Measurements from ENCODE around the gene C22orf39. TPM values are rescaled to one million over a fixed set of nuclear protein-coding genes. Genes with fewer than 3 reads are reported as not detected.

Gene C22orf39
- total RNA-seq, 1 experiment from 2014 or later: 26.5 TPM

DNA sequence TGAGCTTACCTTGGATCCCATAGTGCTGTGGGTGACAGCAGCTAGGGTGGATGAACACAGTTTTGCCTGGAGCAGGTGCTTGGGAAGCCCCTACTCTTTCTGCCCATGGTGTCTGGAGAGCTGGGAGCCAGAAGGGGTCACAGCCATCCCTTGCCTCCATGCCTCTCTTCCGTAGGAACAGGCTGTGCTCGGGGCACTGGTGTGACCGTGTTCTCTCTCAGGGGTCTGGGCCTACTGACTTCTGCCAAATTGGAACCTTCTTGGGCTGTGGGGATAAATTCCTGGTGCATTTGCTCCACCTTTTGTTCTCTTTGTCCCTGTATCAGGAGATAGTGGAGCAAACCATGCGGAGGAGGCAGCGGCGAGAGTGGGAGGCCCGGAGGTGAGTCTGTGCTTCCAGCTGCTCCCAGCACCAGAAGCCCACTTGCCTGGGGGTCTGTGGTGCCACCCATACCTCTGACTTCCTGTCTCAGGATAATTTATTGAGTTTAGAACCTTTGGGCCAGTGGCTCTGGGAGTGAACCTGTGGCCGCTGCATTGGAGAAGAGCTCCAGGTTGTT is 46.6 kb upstream of the C22orf39 start:
- Mint-ChIP-seq H3K27me3 (ENCODE audit: low read depth) (no peaks in the 10 kb centered on the region), H3K9me3 (no peaks in the 10 kb centered on the region), H3K27ac (no peak overlapping the region), H3K36me3 (peaks cover 35% of the 10 kb centered on the region), H3K4me1 (no peaks in the 10 kb centered on the region), H3K4me3 (no peak overlapping the region)
- TF ChIP-seq, protein P1, sequence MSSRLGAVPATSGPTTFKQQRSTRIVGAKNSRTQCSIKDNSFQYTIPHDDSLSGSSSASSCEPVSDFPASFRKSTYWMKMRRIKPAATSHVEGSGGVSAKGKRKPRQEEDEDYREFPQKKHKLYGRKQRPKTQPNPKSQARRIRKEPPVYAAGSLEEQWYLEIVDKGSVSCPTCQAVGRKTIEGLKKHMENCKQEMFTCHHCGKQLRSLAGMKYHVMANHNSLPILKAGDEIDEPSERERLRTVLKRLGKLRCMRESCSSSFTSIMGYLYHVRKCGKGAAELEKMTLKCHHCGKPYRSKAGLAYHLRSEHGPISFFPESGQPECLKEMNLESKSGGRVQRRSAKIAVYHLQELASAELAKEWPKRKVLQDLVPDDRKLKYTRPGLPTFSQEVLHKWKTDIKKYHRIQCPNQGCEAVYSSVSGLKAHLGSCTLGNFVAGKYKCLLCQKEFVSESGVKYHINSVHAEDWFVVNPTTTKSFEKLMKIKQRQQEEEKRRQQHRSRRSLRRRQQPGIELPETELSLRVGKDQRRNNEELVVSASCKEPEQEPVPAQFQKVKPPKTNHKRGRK (CRISPR knock-in tag; IDR thresholded peaks at IDR 0.05; ENCODE audit: borderline replicate concordance): no peak
- TF ChIP-seq, protein P2, sequence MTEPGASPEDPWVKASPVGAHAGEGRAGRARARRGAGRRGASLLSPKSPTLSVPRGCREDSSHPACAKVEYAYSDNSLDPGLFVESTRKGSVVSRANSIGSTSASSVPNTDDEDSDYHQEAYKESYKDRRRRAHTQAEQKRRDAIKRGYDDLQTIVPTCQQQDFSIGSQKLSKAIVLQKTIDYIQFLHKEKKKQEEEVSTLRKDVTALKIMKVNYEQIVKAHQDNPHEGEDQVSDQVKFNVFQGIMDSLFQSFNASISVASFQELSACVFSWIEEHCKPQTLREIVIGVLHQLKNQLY (CRISPR knock-in tag; IDR thresholded peaks at IDR 0.05): no peak
- no peak for TF ChIP-seq ZBTB21 (CRISPR knock-in tag; IDR thresholded peaks at IDR 0.05; ENCODE audit: borderline replicate concordance)
- TF ChIP-seq, protein P3, sequence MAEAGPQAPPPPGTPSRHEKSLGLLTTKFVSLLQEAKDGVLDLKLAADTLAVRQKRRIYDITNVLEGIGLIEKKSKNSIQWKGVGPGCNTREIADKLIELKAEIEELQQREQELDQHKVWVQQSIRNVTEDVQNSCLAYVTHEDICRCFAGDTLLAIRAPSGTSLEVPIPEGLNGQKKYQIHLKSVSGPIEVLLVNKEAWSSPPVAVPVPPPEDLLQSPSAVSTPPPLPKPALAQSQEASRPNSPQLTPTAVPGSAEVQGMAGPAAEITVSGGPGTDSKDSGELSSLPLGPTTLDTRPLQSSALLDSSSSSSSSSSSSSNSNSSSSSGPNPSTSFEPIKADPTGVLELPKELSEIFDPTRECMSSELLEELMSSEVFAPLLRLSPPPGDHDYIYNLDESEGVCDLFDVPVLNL (CRISPR knock-in tag; IDR thresholded peaks at IDR 0.05; ENCODE audit: borderline replicate concordance, low read depth): no peak
- no peak for TF ChIP-seq TEAD1 (CRISPR knock-in tag; IDR thresholded peaks at IDR 0.05)
- TF ChIP-seq, protein P4, sequence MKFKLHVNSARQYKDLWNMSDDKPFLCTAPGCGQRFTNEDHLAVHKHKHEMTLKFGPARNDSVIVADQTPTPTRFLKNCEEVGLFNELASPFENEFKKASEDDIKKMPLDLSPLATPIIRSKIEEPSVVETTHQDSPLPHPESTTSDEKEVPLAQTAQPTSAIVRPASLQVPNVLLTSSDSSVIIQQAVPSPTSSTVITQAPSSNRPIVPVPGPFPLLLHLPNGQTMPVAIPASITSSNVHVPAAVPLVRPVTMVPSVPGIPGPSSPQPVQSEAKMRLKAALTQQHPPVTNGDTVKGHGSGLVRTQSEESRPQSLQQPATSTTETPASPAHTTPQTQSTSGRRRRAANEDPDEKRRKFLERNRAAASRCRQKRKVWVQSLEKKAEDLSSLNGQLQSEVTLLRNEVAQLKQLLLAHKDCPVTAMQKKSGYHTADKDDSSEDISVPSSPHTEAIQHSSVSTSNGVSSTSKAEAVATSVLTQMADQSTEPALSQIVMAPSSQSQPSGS (CRISPR knock-in tag; IDR thresholded peaks at IDR 0.05; ENCODE audit: borderline replicate concordance, low read depth): no peak
- no peak for TF ChIP-seq GRHL2 (CRISPR knock-in tag; IDR thresholded peaks at IDR 0.05; ENCODE audit: insufficient replicate concordance, severe bottlenecking)
- TF ChIP-seq ZNF138 (CRISPR knock-in tag; conservative IDR thresholded peaks at IDR 0.05): no peak
- TF ChIP-seq, protein P5, sequence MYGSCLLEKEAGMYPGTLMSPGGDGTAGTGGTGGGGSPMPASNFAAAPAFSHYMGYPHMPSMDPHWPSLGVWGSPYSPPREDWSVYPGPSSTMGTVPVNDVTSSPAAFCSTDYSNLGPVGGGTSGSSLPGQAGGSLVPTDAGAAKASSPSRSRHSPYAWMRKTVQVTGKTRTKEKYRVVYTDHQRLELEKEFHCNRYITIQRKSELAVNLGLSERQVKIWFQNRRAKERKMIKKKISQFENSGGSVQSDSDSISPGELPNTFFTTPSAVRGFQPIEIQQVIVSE (CRISPR knock-in tag; IDR thresholded peaks at IDR 0.05; ENCODE audit: borderline replicate concordance): no peak
- DNase-seq (ENCODE audit: low spot score): no peak
- ChIA-PET CTCF (interaction anchor here (0.5 to 3.4 kb wide), 3 partner anchors 14 to 390 kb away, joined by 3 to 39 read pairs (median 3); partner anchors contain the start of gene CDC45), POLR2A (no interaction called here)
- no peak for ATAC-seq

DNA sequence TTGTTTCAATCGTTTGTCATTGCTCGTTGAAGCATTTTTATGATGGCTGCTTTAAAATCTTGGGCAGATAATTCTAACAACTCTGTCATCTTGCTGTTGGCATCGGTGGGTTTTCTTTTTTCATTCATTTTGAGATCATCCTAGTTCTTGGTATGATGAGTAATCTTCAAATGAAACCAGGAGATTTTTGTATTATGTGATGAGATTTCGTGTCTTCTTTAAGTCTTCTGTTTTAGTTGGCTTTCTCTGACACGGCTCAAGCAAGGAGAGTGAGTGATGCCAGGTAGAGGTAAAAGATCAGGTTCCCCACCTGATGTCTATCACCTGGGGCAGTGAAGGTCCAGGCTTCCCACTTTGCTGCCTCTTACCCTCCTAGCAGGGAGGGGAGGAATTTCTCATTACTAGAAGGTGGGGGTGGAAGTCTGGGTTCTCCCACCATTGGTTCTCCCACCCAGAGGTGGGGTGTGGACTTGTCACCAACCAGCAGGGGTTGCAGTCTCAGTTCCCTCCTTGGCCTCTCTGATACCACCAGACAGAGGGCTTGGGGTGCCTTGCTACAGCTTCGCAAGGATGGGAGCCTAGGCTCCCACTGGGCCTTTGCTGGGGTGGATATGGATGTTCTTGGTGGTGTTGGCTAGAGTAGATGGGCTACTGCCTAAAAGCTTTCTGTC is 45.1 kb upstream of the C22orf39 start:
- POLR2A ChIA-PET: no interaction called here
- Mint-ChIP-seq H3K4me1 (no peaks in the 10 kb centered on the region), H3K27me3 (ENCODE audit: low read depth) (no peaks in the 10 kb centered on the region), H3K36me3 (peaks cover 43% of the 10 kb centered on the region), H3K9me3 (no peaks in the 10 kb centered on the region), H3K4me3 (no peak overlapping the region), H3K27ac (no peak overlapping the region)
- no peak for DNase-seq (ENCODE audit: low spot score)
- ATAC-seq: no peak
- CTCF ChIA-PET: no interaction called here
- TF ChIP-seq EMX1 (CRISPR knock-in tag; IDR thresholded peaks at IDR 0.05): no peak
- no peak for TF ChIP-seq ATF1 (CRISPR knock-in tag; IDR thresholded peaks at IDR 0.05)
- TF ChIP-seq ESRRA (CRISPR knock-in tag; IDR thresholded peaks at IDR 0.05; ENCODE audit: borderline replicate concordance): no peak
- no peak for TF ChIP-seq NR2C2 (CRISPR knock-in tag; IDR thresholded peaks at IDR 0.05)
- TF ChIP-seq, protein P6, sequence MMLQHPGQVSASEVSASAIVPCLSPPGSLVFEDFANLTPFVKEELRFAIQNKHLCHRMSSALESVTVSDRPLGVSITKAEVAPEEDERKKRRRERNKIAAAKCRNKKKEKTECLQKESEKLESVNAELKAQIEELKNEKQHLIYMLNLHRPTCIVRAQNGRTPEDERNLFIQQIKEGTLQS (CRISPR knock-in tag; conservative IDR thresholded peaks at IDR 0.05): no peak
- TF ChIP-seq ZNF232 (CRISPR knock-in tag; IDR thresholded peaks at IDR 0.05): no peak
- no peak for TF ChIP-seq ETV6 (CRISPR knock-in tag; IDR thresholded peaks at IDR 0.05)
- TF ChIP-seq GABPB1 (CRISPR knock-in tag; IDR thresholded peaks at IDR 0.05): no peak
- TF ChIP-seq, protein P7, sequence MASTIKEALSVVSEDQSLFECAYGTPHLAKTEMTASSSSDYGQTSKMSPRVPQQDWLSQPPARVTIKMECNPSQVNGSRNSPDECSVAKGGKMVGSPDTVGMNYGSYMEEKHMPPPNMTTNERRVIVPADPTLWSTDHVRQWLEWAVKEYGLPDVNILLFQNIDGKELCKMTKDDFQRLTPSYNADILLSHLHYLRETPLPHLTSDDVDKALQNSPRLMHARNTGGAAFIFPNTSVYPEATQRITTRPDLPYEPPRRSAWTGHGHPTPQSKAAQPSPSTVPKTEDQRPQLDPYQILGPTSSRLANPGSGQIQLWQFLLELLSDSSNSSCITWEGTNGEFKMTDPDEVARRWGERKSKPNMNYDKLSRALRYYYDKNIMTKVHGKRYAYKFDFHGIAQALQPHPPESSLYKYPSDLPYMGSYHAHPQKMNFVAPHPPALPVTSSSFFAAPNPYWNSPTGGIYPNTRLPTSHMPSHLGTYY (CRISPR knock-in tag; IDR thresholded peaks at IDR 0.05): no peak
- TF ChIP-seq FOXK1 (CRISPR knock-in tag; IDR thresholded peaks at IDR 0.05): no peak
- no peak for TF ChIP-seq TEAD1 (CRISPR knock-in tag; IDR thresholded peaks at IDR 0.05)
- no peak for TF ChIP-seq NFYB (CRISPR knock-in tag; conservative IDR thresholded peaks at IDR 0.05; ENCODE audit: low read depth)
- TF ChIP-seq, protein P8, sequence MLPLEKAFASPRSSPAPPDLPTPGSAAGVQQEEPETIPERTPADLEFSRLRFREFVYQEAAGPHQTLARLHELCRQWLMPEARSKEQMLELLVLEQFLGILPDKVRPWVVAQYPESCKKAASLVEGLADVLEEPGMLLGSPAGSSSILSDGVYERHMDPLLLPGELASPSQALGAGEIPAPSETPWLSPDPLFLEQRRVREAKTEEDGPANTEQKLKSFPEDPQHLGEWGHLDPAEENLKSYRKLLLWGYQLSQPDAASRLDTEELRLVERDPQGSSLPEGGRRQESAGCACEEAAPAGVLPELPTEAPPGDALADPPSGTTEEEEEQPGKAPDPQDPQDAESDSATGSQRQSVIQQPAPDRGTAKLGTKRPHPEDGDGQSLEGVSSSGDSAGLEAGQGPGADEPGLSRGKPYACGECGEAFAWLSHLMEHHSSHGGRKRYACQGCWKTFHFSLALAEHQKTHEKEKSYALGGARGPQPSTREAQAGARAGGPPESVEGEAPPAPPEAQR (CRISPR knock-in tag; IDR thresholded peaks at IDR 0.05): no peak
- no peak for TF ChIP-seq SP1 (CRISPR knock-in tag; conservative IDR thresholded peaks at IDR 0.05)
- no peak for TF ChIP-seq GTF2I (CRISPR knock-in tag; conservative IDR thresholded peaks at IDR 0.05)
- TF ChIP-seq SMAD4 (CRISPR knock-in tag; IDR thresholded peaks at IDR 0.05): no peak
